ENCODE data around the gene NKX3-2. TPM values are rescaled to one million over a fixed set of nuclear protein-coding genes. Genes with fewer than 3 reads are reported as not detected.
A peak's percentile ranks its signal among the peaks of the same experiment; 100 is the strongest.

The NKX3-2 gene
- total and polyA plus RNA-seq, 2 of the 8 experiments (the other 6 are each of a cell fraction or from before 2014, with no cell fraction given): 0.13 TPM; not detected in 1

GRCh38 chr4:13523591-13524503 lies 20.5 kb downstream of the NKX3-2 start:
- H3K18ac ChIP-seq (ENCODE audit: extremely low read depth, low read length): no peak overlapping the region
- H2BK15ac ChIP-seq (ENCODE audit: low read length): peak overlapping the region; percentile 65; the same call in 1 of the 2 replicates
- peaks cover 8 to 14% of the 10 kb centered on the region in 2 experiments for H3K9me3 ChIP-seq (ENCODE audit: insufficient read depth in 2 of 2, low read depth in 1 of 2, low read length in 1 of 2)
- H3K4me3 ChIP-seq (ENCODE audit: extremely low read depth in 1 of 4, insufficient read depth in 2 of 4, low read depth in 3 of 4, low read length in 4 of 4): peak overlapping the region in 1 of 4 experiments; percentile 56; a peak in 2 of 8 replicates
- ChIA-PET CTCF (ENCODE audit: partially characterized antibody) (interaction anchor here (0.6 to 13.6 kb wide), 8 partner anchors 9 to 302 kb away, joined by 3 to 132 read pairs (median 7); partner anchors contain the start of genes NKX3-2 and RAB28), POLR2A (ENCODE audit: partially characterized antibody) (interaction anchor here (1.2 to 5.6 kb wide), 5 partner anchors 8 to 40 kb away, joined by 3 to 37 read pairs (median 9); partner anchors contain the start of gene NKX3-2)
- no peak overlapping the region for H3K27ac ChIP-seq (ENCODE audit: low read depth, low read length)
- H3K56ac ChIP-seq (replicated peaks; ENCODE audit: insufficient read length, low read depth, low read length): no peak overlapping the region
- peaks cover 9 to 12% of the 10 kb centered on the region in 2 experiments for H4K20me1 ChIP-seq (replicated peaks in 1 of 2; ENCODE audit: control insufficient read depth in 1 of 2, insufficient read depth in 2 of 2, low read length in 2 of 2)
- H4K91ac ChIP-seq (replicated peaks; ENCODE audit: insufficient read length, low read length): no peak overlapping the region
- DNase-seq (ENCODE audit: low read depth in 1 of 2, low spot score in 2 of 2) (peak in 1 of 2 experiments; percentile 67), FAIRE-seq (no peak)
- no peak overlapping the region for H4K8ac ChIP-seq (ENCODE audit: extremely low read depth, insufficient read depth, low read length)
- H2BK20ac ChIP-seq (ENCODE audit: low read length): no peak overlapping the region; the same call in 1 of the 2 replicates
- no peaks in the 10 kb centered on the region for H3K79me2 ChIP-seq (ENCODE audit: control insufficient read depth in 1 of 2, insufficient read depth in 2 of 2, low read length in 2 of 2)
- peaks cover 76 to 86% (median 81%) of the 10 kb centered on the region in 4 experiments for H3K27me3 ChIP-seq (replicated peaks in 1 of 4; ENCODE audit: control insufficient read depth in 3 of 4, extremely low read depth in 1 of 4, insufficient read depth in 3 of 4, low read length in 3 of 4)
- peaks cover 4% of the 10 kb centered on the region; the same call in 1 of the 2 replicates for H3K23me2 ChIP-seq (ENCODE audit: low read depth, low read length)
- H3K4ac ChIP-seq (replicated peaks; ENCODE audit: insufficient read length, low read depth, low read length): no peak overlapping the region
- H3K79me1 ChIP-seq (ENCODE audit: low read depth, low read length): no peaks in the 10 kb centered on the region
- H3K9ac ChIP-seq (replicated peaks in 1 of 4; ENCODE audit: extremely low read depth in 1 of 4, low read depth in 3 of 4, low read length in 3 of 4): no peak overlapping the region
- H3K4me1 ChIP-seq (replicated peaks in 1 of 4; ENCODE audit: control insufficient read depth in 3 of 4, insufficient read depth in 4 of 4, low read length in 3 of 4): peaks cover 5 to 30% (median 21%) of the 10 kb centered on the region in 4 experiments
- H3K4me2 ChIP-seq (ENCODE audit: insufficient read depth in 1 of 2, low read depth in 2 of 2, low read length in 2 of 2): peak overlapping the region; percentile 69 to 76
- peaks cover 0 to 9% (median 2%) of the 10 kb centered on the region in 4 experiments; a peak in 2 of 8 replicates for H3K36me3 ChIP-seq (ENCODE audit: control insufficient read depth in 2 of 4, insufficient read depth in 4 of 4, low read length in 3 of 4)
- H2AK5ac ChIP-seq (ENCODE audit: low read depth, low read length): no peak overlapping the region
- H3K14ac ChIP-seq (ENCODE audit: insufficient read length): no peak overlapping the region
- H2BK120ac ChIP-seq (replicated peaks; ENCODE audit: low read depth, low read length): no peak overlapping the region
- no peak overlapping the region for H2BK5ac ChIP-seq (ENCODE audit: low read depth, low read length)
- no peak overlapping the region for H4K5ac ChIP-seq (ENCODE audit: insufficient read length, low read depth, low read length)
- H2AFZ ChIP-seq (ENCODE audit: low read length): 0 out of 2 replicates have a peak overlapping the region, but pooled peaks have one; percentile 0
- H3K23ac ChIP-seq (ENCODE audit: insufficient read length): no peak overlapping the region
- H2BK12ac ChIP-seq (ENCODE audit: low read depth, low read length): 0 out of 2 replicates have a peak overlapping the region, but pooled peaks have one; percentile 22
- 5% methylated on average over 52 of the region's 59 CpGs; no CpG with 5 or more reads in 1 of the 2 experiments for WGBS, 2 experiments (ENCODE audit: extremely low coverage in 1 of 2, insufficient coverage in 1 of 2, insufficient read length in 1 of 2, insufficient replicate concordance in 2 of 2, low coverage in 1 of 2, low lambda C conversion rate in 2 of 2, missing lambda C conversion rate in 1 of 2)
- no peak for TF ChIP-seq TAF1 (IDR thresholded peaks at IDR 0.05; ENCODE audit: low read depth, low read length)
- no peak for TF ChIP-seq HDAC2 (IDR thresholded peaks at IDR 0.05; ENCODE audit: borderline replicate concordance in 1 of 2, low read depth in 2 of 2, low read length in 2 of 2)
- TF ChIP-seq E2F6 (IDR thresholded peaks at IDR 0.05): peak; percentile 74
- TF ChIP-seq CHD1 (IDR thresholded peaks at IDR 0.05; ENCODE audit: low read depth, low read length): no peak
- no peak for TF ChIP-seq KDM4A (IDR thresholded peaks at IDR 0.05; ENCODE audit: low read depth, low read length, severe bottlenecking)
- TF ChIP-seq HDAC6 (IDR thresholded peaks at IDR 0.05; ENCODE audit: low read depth, low read length): no peak
- TF ChIP-seq SP4 (IDR thresholded peaks at IDR 0.05; ENCODE audit: low read length): no peak
- TF ChIP-seq CREB1 (IDR thresholded peaks at IDR 0.05): no peak
- TF ChIP-seq JUN (IDR thresholded peaks at IDR 0.05; ENCODE audit: low read depth, low read length): no peak

All from H1 (cell line).